Dedifferentiated amniotic fluid mesenchymal stem cell (primary cell): ENCODE measurements around the gene LRFN2.

Source experiments
- DNase-seq: peaks from one replicate; pipeline ENCODE4 v3.0.0-alpha.2; 2016; ENCODE audit errors: extremely low spot score

The LRFN2 gene

GRCh38 chr6:40517654-40518053 is 69.5 kb downstream of the LRFN2 start:
- no peak for DNase-seq

DNA sequence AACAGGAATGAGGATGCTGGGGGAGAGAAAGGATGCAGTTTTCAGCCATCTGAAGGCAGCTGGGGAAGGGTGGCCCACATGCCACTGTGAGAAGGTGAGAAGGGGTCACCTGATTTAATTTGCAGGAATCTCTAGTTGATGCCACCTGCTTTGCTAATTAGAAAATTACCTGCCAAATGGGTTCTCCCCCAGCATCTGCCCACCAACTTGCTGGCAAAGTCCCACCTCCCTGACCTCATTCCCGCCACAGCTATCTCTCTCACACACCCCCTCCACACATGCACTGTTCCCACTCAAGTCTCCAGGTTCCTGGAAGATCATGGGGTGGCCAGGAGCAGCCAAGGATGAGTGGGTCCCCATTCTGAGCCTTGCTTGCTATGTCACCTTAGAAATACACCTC is 70.7 kb downstream of the LRFN2 start:
- DNase-seq: no peak

- DNase-seq: no peak
These were observed 74.8 kb downstream of the LRFN2 start for GRCh38 chr6:40512340-40512739.

GRCh38 chr6:40511884-40512283 is 75.3 kb downstream of the LRFN2 start:
- no peak for DNase-seq

- DNase-seq: no peak
These were observed 76.7 kb downstream of the LRFN2 start for GRCh38 chr6:40510442-40510841.

DNA sequence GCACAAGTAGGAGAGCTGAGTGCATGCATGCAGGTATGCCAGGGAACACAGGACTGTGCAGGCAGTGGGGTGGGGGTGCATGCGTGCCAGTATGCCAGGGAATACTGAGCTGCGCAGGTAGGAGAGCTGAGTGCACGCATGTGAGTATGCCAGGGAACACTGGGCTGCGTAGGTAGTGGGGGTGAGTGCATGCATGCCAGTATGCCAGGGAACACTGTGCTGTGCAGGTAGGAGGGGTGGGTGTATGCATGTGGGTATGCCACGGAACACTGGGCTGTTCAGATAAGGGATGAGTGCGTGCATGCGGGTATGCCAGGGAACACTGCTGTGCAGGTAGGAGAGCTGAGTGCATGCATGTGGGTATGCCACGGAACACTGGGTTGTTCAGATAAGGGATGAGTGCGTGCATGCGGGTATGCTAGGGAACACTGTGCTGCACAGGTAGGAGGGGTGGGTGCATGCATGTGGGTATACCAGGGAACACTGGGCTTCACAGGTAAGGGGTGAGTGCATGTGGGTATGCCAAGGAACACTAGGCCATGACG is 77.4 kb downstream of the LRFN2 start:
- no peak for DNase-seq

- DNase-seq: no peak
These were observed 78.1 kb downstream of the LRFN2 start for GRCh38 chr6:40509086-40509485.

GRCh38 chr6:40506954-40507353 is 80.2 kb downstream of the LRFN2 start:
- no peak for DNase-seq

- no peak for DNase-seq
These were observed 81.9 kb downstream of the LRFN2 start for GRCh38 chr6:40505191-40505810.

GRCh38 chr6:40504274-40504673 is 82.9 kb downstream of the LRFN2 start:
- no peak for DNase-seq

DNA sequence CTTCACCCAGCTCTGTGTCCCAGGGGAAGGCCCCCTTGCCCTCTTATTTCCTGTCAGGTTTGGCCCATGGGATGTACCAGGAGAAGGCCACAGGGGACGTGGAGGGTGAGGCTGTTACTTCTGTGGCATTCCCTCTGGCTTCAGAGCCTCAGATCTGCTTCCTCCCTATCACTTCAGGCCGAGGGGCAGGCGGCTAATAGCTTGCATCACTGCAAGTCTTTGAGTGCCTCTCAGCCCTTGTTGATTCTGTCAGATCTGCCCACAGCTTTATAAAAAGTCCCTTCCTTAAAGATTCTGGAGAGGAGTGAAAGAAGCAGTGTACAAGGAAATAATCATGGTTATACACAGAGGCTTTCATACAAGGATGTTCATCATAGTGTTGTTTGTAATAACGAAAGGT is 86.9 kb downstream of the LRFN2 start:
- DNase-seq: no peak

DNA sequence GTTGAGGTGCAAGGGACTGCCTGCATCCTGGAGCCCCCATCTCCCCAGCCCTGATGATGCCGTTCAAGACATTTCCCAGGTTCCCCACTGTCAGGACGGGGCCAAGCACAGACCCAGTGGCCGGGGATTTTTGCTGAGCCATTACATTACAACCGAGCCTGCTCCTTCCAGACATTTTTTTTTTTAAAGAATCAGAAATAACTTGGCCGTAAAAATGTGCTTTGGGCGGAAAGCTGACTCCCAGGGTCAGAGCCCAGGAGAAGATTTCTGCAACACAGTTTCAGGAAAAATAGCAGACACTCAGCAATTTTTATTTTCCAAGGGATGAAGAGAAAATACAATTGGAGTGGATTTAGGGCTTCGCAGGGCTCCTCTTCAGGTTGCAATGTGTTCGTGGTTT is 87.9 kb downstream of the LRFN2 start:
- no peak for DNase-seq

GRCh38 chr6:40498148-40498547 is 89.0 kb downstream of the LRFN2 start:
- DNase-seq: no peak

DNA sequence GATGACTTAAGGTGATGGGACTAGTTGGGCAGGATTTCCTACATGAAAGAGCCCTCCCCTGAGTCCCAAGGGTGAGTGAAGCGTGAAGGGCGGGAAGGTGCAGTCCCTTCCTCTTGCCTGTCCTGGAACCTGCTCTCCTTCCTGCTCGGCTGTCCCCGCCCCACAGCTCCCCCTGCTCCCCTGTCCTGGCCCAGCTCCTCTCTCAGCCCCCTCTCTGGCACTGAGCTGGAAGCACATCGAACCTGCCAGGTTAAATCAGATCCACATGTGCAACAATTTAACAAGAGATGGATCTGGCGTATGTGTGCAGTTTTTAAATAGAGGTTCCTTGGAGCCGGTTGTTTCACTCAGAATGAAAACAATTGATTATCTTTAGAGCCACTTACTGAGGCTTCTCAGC is 95.0 kb downstream of the LRFN2 start:
- DNase-seq: no peak

GRCh38 chr6:40490508-40490907 is 96.7 kb downstream of the LRFN2 start:
- DNase-seq: no peak

- DNase-seq: no peak
These were observed 97.4 kb downstream of the LRFN2 start for GRCh38 chr6:40489798-40490197.

DNA sequence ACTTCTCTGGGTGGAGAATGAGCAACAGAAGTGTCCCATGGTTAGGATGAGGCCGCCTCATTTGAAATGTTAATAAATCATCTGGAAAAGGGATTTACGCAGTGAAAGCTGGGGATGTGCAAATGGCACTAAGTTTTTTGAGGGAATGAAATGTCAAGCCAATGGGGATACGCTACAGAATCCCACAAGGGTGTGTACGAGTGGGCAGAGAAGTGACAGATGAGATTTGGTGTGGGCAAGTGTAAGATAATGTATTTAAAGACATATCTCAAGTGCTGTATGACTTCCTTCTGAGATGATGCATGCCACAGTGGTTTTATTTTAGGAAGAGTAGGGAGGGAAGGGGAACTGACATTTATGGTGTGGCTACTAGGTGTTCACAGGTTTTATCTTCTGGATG is 100.6 kb downstream of the LRFN2 start:
- no peak for DNase-seq

DNA sequence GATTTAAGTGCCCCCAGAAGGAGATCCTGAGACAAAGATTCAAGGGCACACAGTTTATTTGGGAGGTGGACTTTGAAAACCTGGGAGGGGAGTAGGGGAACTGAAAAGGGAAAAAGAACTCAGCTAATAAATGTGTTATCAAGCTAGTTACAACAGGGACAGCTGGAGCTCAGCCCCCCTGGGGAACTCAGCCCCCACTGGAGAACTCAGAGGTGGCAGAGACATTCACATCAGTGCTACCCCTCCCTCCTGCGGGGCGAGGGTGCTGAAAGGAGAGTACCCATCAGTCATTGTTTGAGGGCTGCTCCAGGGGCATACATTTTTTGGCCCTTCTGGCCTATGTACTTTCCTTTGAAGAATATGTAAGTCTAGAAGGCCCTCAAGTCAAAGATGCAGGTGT is 101.4 kb downstream of the LRFN2 start:
- DNase-seq: no peak

GRCh38 chr6:40485300-40485699 is 101.9 kb downstream of the LRFN2 start:
- no peak for DNase-seq

GRCh38 chr6:40484066-40484465 is 103.1 kb downstream of the LRFN2 start:
- DNase-seq: no peak

DNA sequence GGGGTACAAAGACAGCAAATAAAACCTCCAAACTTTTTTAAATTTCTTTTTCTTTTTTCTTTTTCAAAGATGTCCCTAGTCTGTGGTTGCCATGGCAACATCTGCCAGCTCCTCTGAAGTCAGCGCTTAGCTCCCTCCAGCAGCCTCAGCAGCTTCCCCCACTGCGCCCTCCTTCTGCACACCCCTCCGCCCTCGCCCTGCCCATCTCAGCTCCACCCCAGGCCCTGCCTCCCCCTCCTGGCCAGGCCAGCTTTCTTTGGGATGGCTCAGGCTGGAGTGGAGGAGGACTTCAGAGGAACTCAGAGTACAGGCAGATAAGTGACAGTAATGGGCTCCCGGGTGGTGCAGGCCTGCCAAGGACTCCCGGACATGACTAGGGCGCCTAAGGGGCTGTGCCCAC is 104.6 kb downstream of the LRFN2 start:
- no peak for DNase-seq

GRCh38 chr6:40480678-40481077 is 106.5 kb downstream of the LRFN2 start:
- no peak for DNase-seq

DNA sequence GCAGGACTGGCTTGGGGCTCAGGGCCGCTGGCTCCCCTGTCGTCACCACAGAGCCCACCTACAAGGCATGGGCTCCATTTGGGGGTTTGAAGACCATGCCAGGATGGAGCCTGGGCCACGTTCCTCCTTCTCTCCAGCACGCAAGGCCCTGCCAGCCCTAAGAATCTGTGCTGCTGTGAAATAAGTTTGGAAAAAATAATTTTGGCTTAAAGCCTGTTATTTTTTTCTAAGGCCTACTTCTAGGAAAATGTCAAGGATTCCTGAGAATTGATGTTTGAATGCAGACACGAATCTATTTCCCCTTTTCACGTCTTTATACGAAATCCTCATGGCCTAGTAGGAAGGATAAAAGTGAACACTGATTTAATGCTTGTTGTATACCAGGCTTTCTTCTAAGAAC is 107.5 kb downstream of the LRFN2 start:
- no peak for DNase-seq
